Measurements from ENCODE around the gene CLDN5.

- TF ChIP-seq CTCF (conservative IDR thresholded peaks at IDR 0.05; ENCODE audit: low read length) (no peak), EZH2phosphoT487 (IDR thresholded peaks at IDR 0.05; ENCODE audit: borderline replicate concordance, low read depth, low read length) (no peak)
Observed at GRCh38 chr22:19494676-19495173, 29.5 kb downstream of the CLDN5 start.

All from OCI-LY7 (cell line).